Heart left ventricle (tissue), 13 donors: ENCODE data around the gene RIMS1.

ENCODE experiments used
- CTCF ChIP-seq, 12 donors: fragments of 200-600 bp; sonication (generic) in 4 of 12; IDR thresholded peaks; one replicate each; pipeline versions ENCODE4 v1.5.0 to v1.8.0; 2018 to 2022; ENCODE audit warnings: antibody characterized with exemption in 12 of 12, mild to moderate bottlenecking in 5 of 12
- POLR2A ChIP-seq, 2 donors: fragments of 450-650 bp; IDR thresholded peaks; one replicate each; pipeline ENCODE4 v1.6.1; 2017; ENCODE audit warnings: antibody characterized with exemption in 2 of 2, mild to moderate bottlenecking in 2 of 2, moderate library complexity in 2 of 2
- donor health status: ischemic (EF 13 %, LVEDD 7.1; RV severe dilation, severe dysfunction).
- donor health status: DM: no; HTN: yes; CAD: no.
- donor health status: DM: no; HTN: no; CAD: no.
- donor health status: ischemic (EF 25% LVEDD 6.9; RV normal size, moderate dysfunction).
- donor health status: ischemic (EF 25% LVEDD 5.7; RV mildly dilated, moderate dysfunction).
- donor health status: ischemic (EF 35%, LVEDD 5.7; RV mildly dilated, moderate dysfunction).
- donor health status: nonischemic (EF 11% LVEDD 7.7; RV severe dilation, severe dysfunction).
- donor health status: DM: yes; HTN: yes; CAD: no.
- donor health status: PGD.
- donor health status: ischemic (EF 29% LVEDD 5.4; RV normal size, mild dysfunction).
- donor health status: nonischemic (EF 23%, LVEDD 6.1; RV moderate dilation, normal function).

GRCh38 chr6:71933881-71934280 is 47.5 kb downstream of the RIMS1 start:
- TF ChIP-seq CTCF (IDR thresholded peaks at IDR 0.05) (no peak), POLR2A (IDR thresholded peaks at IDR 0.05) (no peak)
